GM23338 (cell line): ENCODE data around the gene TECTB.

Experiments used
- EZH2 ChIP-seq: fragments of 200-600 bp; sonication (generic); IDR thresholded peaks from one replicate; pipeline ENCODE4 v1.8.0; 2017; ENCODE audit warnings: antibody characterized with exemption, mild to moderate bottlenecking, low read depth; ENCODE audit not compliant: unreplicated experiment
- POLR2AphosphoS5 ChIP-seq: IDR thresholded peaks from 2 replicates; pipeline ENCODE4 v1.6.1; 2016; ENCODE audit warnings: antibody characterized with exemption, low read depth

DNA sequence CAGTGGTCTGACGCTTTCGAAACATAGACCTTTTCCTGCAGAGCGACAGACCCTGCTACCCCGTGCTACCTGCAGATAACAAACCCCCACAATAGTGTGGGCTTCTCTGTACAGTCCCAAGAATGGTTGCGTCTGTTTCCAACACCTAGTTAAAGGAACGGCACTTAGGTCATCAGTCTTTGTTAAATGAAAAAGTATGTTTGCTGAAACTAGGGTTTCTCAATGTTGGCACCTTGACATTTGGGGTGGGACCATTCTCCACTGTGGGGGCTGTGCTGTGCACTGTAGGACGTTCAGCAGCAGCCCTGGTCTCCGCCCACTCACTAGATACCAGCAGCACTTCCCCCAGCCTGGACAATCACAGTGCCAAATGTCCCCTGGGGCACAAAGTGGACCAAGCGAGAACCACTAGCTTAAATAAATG, 13.7 kb downstream of the TECTB start:
- TF ChIP-seq EZH2 = no peak
- TF ChIP-seq POLR2AphosphoS5 = no peak
